Measurements from ENCODE around the gene ATP8B1. TPM values are rescaled to one million over a fixed set of nuclear protein-coding genes. Genes with fewer than 3 reads are reported as not detected.
"Not testable (repeated sequence)": the region's sequence is repeated elsewhere in the genome, so short reads cannot be mapped to it uniquely, and the experiment has no call there.

The ATP8B1 gene
- total RNA-seq, 1 donor from 2014 or later: 68.8 TPM

- DNase-seq (ENCODE audit: extremely low read depth, low read depth, low spot score): no peak
Measured at GRCh38 chr18:57677262-57678211, 125.6 kb downstream of the ATP8B1 start.

- DNase-seq (ENCODE audit: extremely low read depth, low read depth, low spot score): no peak
Measured at GRCh38 chr18:57674891-57675290, 128.2 kb downstream of the ATP8B1 start.

GRCh38 chr18:57670046-57670445 is 133.1 kb downstream of the ATP8B1 start:
- no peak for DNase-seq (ENCODE audit: extremely low read depth, low read depth, low spot score)

GRCh38 chr18:57668021-57668420 is 135.1 kb downstream of the ATP8B1 start:
- DNase-seq (ENCODE audit: extremely low read depth, low read depth, low spot score): no peak

- no peak for DNase-seq (ENCODE audit: extremely low read depth, low read depth, low spot score)
Measured at GRCh38 chr18:57666818-57667497, 136.2 kb downstream of the ATP8B1 start.

GRCh38 chr18:57664568-57665165 is 138.4 kb downstream of the ATP8B1 start:
- no peak for DNase-seq (ENCODE audit: extremely low read depth, low read depth, low spot score)

GRCh38 chr18:57660961-57661360 is 142.2 kb downstream of the ATP8B1 start:
- no peak for DNase-seq (ENCODE audit: extremely low read depth, low read depth, low spot score)

GRCh38 chr18:57659460-57660102 is 143.5 kb downstream of the ATP8B1 start:
- DNase-seq (ENCODE audit: extremely low read depth, low read depth, low spot score): no peak

- DNase-seq (ENCODE audit: extremely low read depth, low read depth, low spot score): no peak
Measured at GRCh38 chr18:57657542-57657941, 145.6 kb downstream of the ATP8B1 start.

- DNase-seq (ENCODE audit: extremely low read depth, low read depth, low spot score): no peak
Measured at GRCh38 chr18:57655740-57656139, 147.4 kb downstream of the ATP8B1 start.

GRCh38 chr18:57651914-57652313 is 151.2 kb downstream of the ATP8B1 start:
- no peak for DNase-seq (ENCODE audit: extremely low read depth, low read depth, low spot score)

- DNase-seq (ENCODE audit: extremely low read depth, low read depth, low spot score): no peak
Measured at GRCh38 chr18:57649556-57650500, 153.3 kb downstream of the ATP8B1 start.

GRCh38 chr18:57648414-57648813 is 154.7 kb downstream of the ATP8B1 start:
- DNase-seq (ENCODE audit: extremely low read depth, low read depth, low spot score): no peak

- no peak for DNase-seq (ENCODE audit: extremely low read depth, low read depth, low spot score)
Measured at GRCh38 chr18:57644540-57644939, 158.6 kb downstream of the ATP8B1 start.

- DNase-seq (ENCODE audit: extremely low read depth, low read depth, low spot score): not testable (repeated sequence)
Measured at GRCh38 chr18:57643726-57644125, 159.4 kb downstream of the ATP8B1 start.

GRCh38 chr18:57642462-57642861 is 160.7 kb downstream of the ATP8B1 start:
- not testable (repeated sequence) for DNase-seq (ENCODE audit: extremely low read depth, low read depth, low spot score)

- DNase-seq (ENCODE audit: extremely low read depth, low read depth, low spot score): no peak
Measured at GRCh38 chr18:57640749-57641148, 162.4 kb downstream of the ATP8B1 start.

- DNase-seq (ENCODE audit: extremely low read depth, low read depth, low spot score): no peak
Measured at GRCh38 chr18:57640236-57640635, 162.9 kb downstream of the ATP8B1 start.

GRCh38 chr18:57635003-57635822 is 167.9 kb downstream of the ATP8B1 start:
- DNase-seq (ENCODE audit: extremely low read depth, low read depth, low spot score): no peak
